ENCODE measurements around the gene S100A5. TPM values are rescaled to one million over a fixed set of nuclear protein-coding genes. Genes with fewer than 3 reads are reported as not detected.
A peak's percentile ranks its signal among the peaks of the same experiment; 100 is the strongest.

S100A5 gene
- total and polyA plus RNA-seq, 2 of the 8 experiments (the other 6 are each of a cell fraction or from before 2014, with no cell fraction given), result not detected

DNA sequence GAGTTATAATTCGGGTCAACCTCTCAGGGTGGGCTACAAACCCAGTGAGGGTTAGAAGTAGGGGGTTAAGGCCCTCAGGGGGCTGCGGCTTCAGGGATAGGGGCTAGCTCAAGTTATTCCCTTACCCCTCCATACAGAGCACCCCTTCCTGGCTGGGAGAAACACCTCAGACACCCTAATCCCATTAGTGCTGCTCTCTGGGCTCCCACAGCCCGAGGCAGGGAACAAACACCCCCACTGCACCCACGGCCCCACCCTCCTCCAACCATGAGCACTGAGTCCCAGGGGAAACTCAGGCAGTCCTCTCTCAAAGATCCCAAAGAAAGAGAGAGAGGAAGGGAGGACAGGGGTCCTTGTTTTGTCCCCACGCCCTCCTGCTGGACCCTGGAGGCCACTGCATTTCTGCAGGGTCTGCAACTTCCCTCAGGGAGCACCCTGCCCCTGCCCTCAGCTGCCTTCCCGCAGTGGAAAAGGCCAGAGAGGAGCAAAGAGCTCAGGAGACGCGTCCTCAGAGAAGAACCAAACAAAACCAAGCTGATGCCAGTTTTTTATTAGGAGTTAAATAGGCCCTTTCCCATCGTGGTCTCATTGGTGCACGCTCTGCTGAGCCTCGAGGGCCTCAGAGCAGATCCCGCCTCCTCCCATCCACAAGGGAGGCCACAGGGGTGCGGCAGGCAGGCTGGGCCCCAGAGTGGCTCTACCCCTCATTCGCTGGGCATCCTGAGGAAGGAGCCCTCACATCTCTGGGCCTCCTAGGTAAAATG is 6.2 kb upstream of the S100A5 start:
- ChIA-PET POLR2A (ENCODE audit: partially characterized antibody) (interaction anchor here (0.7 kb wide), 1 partner anchor 18 kb away, joined by 3 read pairs; no protein-coding TSS in a partner anchor), CTCF (ENCODE audit: partially characterized antibody) (interaction anchor here (0.9 to 12.9 kb wide), 5 partner anchors 11 to 81 kb away, joined by 5 to 165 read pairs (median 10); partner anchors contain the start of genes S100A1, S100A13, S100A2 and S100A5)
- peaks cover 4 to 35% (median 21%) of the 10 kb centered on the region in 4 experiments for H3K4me1 ChIP-seq (replicated peaks in 1 of 4; ENCODE audit: control insufficient read depth in 3 of 4, insufficient read depth in 4 of 4, low read length in 3 of 4)
- no peaks in the 10 kb centered on the region for H3K9me3 ChIP-seq (ENCODE audit: insufficient read depth in 2 of 2, low read depth in 1 of 2, low read length in 1 of 2)
- WGBS, 2 experiments (ENCODE audit: extremely low coverage in 1 of 2, insufficient coverage in 1 of 2, insufficient read length in 1 of 2, insufficient replicate concordance in 2 of 2, low coverage in 1 of 2, low lambda C conversion rate in 2 of 2, missing lambda C conversion rate in 1 of 2), result 78% methylated on average over 14 of the region's 14 CpGs; no CpG with 5 or more reads in 1 of the 2 experiments
- H3K4ac ChIP-seq (replicated peaks; ENCODE audit: insufficient read length, low read depth, low read length), result no peak overlapping the region
- no peak overlapping the region for H3K9ac ChIP-seq (replicated peaks in 1 of 4; ENCODE audit: extremely low read depth in 1 of 4, low read depth in 3 of 4, low read length in 3 of 4)
- no peaks in the 10 kb centered on the region for H3K36me3 ChIP-seq (ENCODE audit: control insufficient read depth in 2 of 4, insufficient read depth in 4 of 4, low read length in 3 of 4)
- no peak overlapping the region for H4K8ac ChIP-seq (ENCODE audit: extremely low read depth, insufficient read depth, low read length)
- H2BK20ac ChIP-seq (ENCODE audit: low read length), result peak overlapping the region; percentile 75; the same call in 1 of the 2 replicates
- H3K23ac ChIP-seq (ENCODE audit: insufficient read length), result no peak overlapping the region
- H3K23me2 ChIP-seq (ENCODE audit: low read depth, low read length), result peaks cover 6% of the 10 kb centered on the region
- no peak overlapping the region for H4K5ac ChIP-seq (ENCODE audit: insufficient read length, low read depth, low read length)
- FAIRE-seq (no peak), DNase-seq (ENCODE audit: low read depth in 1 of 2, low spot score in 2 of 2) (no peak)
- no peak overlapping the region; the same call in 1 of the 2 replicates for H2AFZ ChIP-seq (ENCODE audit: low read length)
- H4K91ac ChIP-seq (replicated peaks; ENCODE audit: insufficient read length, low read length), result no peak overlapping the region
- peak overlapping the region; percentile 24; the same call in 1 of the 2 replicates for H3K18ac ChIP-seq (ENCODE audit: extremely low read depth, low read length)
- no peak overlapping the region for H3K4me2 ChIP-seq (ENCODE audit: insufficient read depth in 1 of 2, low read depth in 2 of 2, low read length in 2 of 2)
- H3K27ac ChIP-seq (ENCODE audit: low read depth, low read length), result no peak overlapping the region
- no peak overlapping the region for H2AK5ac ChIP-seq (ENCODE audit: low read depth, low read length)
- no peak overlapping the region for H2BK120ac ChIP-seq (replicated peaks; ENCODE audit: low read depth, low read length)
- H2BK12ac ChIP-seq (ENCODE audit: low read depth, low read length), result peak overlapping the region; percentile 62; the same call in 1 of the 2 replicates
- TF ChIP-seq, protein P1, sequence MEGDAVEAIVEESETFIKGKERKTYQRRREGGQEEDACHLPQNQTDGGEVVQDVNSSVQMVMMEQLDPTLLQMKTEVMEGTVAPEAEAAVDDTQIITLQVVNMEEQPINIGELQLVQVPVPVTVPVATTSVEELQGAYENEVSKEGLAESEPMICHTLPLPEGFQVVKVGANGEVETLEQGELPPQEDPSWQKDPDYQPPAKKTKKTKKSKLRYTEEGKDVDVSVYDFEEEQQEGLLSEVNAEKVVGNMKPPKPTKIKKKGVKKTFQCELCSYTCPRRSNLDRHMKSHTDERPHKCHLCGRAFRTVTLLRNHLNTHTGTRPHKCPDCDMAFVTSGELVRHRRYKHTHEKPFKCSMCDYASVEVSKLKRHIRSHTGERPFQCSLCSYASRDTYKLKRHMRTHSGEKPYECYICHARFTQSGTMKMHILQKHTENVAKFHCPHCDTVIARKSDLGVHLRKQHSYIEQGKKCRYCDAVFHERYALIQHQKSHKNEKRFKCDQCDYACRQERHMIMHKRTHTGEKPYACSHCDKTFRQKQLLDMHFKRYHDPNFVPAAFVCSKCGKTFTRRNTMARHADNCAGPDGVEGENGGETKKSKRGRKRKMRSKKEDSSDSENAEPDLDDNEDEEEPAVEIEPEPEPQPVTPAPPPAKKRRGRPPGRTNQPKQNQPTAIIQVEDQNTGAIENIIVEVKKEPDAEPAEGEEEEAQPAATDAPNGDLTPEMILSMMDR (IDR thresholded peaks at IDR 0.05; ENCODE audit: control extremely low read depth in 1 of 3, insufficient read depth in 1 of 3, low read depth in 1 of 3, low read length in 3 of 3), result peak in 2 of 3 experiments; percentile 8 to 10; a peak in 2 of 4 replicates
- no peak for TF ChIP-seq HDAC2 (IDR thresholded peaks at IDR 0.05; ENCODE audit: borderline replicate concordance in 1 of 2, low read depth in 2 of 2, low read length in 2 of 2)
- TF ChIP-seq, protein P2, sequence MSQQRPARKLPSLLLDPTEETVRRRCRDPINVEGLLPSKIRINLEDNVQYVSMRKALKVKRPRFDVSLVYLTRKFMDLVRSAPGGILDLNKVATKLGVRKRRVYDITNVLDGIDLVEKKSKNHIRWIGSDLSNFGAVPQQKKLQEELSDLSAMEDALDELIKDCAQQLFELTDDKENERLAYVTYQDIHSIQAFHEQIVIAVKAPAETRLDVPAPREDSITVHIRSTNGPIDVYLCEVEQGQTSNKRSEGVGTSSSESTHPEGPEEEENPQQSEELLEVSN (IDR thresholded peaks at IDR 0.05), result peak; percentile 73
- H3K79me2 ChIP-seq (ENCODE audit: control insufficient read depth in 1 of 2, insufficient read depth in 2 of 2, low read length in 2 of 2), result no peaks in the 10 kb centered on the region
- H4K20me1 ChIP-seq (replicated peaks in 1 of 2; ENCODE audit: control insufficient read depth in 1 of 2, insufficient read depth in 2 of 2, low read length in 2 of 2), result no peaks in the 10 kb centered on the region
- H2BK5ac ChIP-seq (ENCODE audit: low read depth, low read length), result peak overlapping the region; percentile 5; the same call in 1 of the 2 replicates
- no peaks in the 10 kb centered on the region for H3K79me1 ChIP-seq (ENCODE audit: low read depth, low read length)
- no peak overlapping the region for H3K56ac ChIP-seq (replicated peaks; ENCODE audit: insufficient read length, low read depth, low read length)
- H3K14ac ChIP-seq (ENCODE audit: insufficient read length), result no peak overlapping the region
- peak overlapping the region; percentile 83; the same call in 1 of the 2 replicates for H2BK15ac ChIP-seq (ENCODE audit: low read length)
- H3K4me3 ChIP-seq (ENCODE audit: extremely low read depth in 1 of 4, insufficient read depth in 2 of 4, low read depth in 3 of 4, low read length in 4 of 4), result no peak overlapping the region
- H3K27me3 ChIP-seq (replicated peaks in 1 of 4; ENCODE audit: control insufficient read depth in 3 of 4, extremely low read depth in 1 of 4, insufficient read depth in 3 of 4, low read length in 3 of 4), result no peaks in the 10 kb centered on the region; a peak in 2 of 7 replicates

Data from H1 (cell line).